Tibial nerve (tissue), 4 donors: ENCODE measurements around the gene PDIA5.

Source experiments
- CTCF ChIP-seq, 5 experiments: fragments of 200-600 bp in 3 of 5; fragments of 450-650 bp in 2 of 5; sonication (generic) in 3 of 5; IDR thresholded peaks; one replicate each; pipeline ENCODE4 v1.5.1; 2016 to 2019; ENCODE audit warnings: antibody characterized with exemption in 5 of 5, mild to moderate bottlenecking in 3 of 5, moderate library complexity in 2 of 5
- EP300 ChIP-seq, 2 donors: sonication (generic); formaldehyde crosslinking; IDR thresholded peaks; one replicate each; pipeline ENCODE4 v1.6.1; 2017; ENCODE audit warnings: antibody characterized with exemption in 2 of 2, mild to moderate bottlenecking in 1 of 2
- POLR2A ChIP-seq, 2 donors: fragments of 450-650 bp; IDR thresholded peaks; one replicate each; pipeline ENCODE4 v1.6.1; 2017; ENCODE audit warnings: antibody characterized with exemption in 2 of 2, mild to moderate bottlenecking in 2 of 2, moderate library complexity in 2 of 2

GRCh38 chr3:123140550-123140949, 73.7 kb downstream of the PDIA5 start:
- TF ChIP-seq CTCF (IDR thresholded peaks at IDR 0.05) (no peak), POLR2A (IDR thresholded peaks at IDR 0.05) (no peak), EP300 (IDR thresholded peaks at IDR 0.05) (no peak)
